Cerebellar nuclear complex (tissue), 1 donor: Measurements from ENCODE around the gene CCDC186.

Experiments used
- DNase-seq, 2 experiments: peaks; one replicate each; lab custom pipeline; 2025; lab: John Stamatoyannopoulos, UW

CCDC186 gene

GRCh38 chr10:114110174-114110972, 63.6 kb downstream of the CCDC186 start:
- DNase-seq: no peak

- DNase-seq: no peak
Measured at GRCh38 chr10:114103284-114103683, 70.7 kb downstream of the CCDC186 start.

GRCh38 chr10:114102256-114102655, 71.7 kb downstream of the CCDC186 start:
- DNase-seq: no peak

GRCh38 chr10:114100848-114101741, 72.9 kb downstream of the CCDC186 start:
- DNase-seq: no peak

DNA sequence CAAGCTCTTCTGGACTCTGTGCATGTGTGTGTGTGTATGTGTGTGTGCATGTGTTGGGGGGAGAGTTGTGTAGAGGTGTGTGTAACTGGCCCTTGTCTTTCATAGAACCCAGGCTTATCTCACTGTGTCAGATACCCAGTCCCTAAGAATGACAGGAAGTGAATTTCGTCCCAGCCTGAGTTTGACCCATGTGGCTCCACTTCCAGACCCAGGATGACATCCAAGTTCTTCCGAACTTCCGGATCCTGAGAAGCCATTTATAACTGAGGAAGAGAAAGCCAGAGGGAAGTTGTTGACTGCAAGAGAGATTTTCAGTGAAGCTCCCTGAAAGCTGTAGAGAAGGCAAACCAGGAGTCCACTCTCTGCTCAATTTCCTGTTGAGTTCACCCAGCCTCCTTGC, 77.1 kb downstream of the CCDC186 start:
- DNase-seq: no peak

DNA sequence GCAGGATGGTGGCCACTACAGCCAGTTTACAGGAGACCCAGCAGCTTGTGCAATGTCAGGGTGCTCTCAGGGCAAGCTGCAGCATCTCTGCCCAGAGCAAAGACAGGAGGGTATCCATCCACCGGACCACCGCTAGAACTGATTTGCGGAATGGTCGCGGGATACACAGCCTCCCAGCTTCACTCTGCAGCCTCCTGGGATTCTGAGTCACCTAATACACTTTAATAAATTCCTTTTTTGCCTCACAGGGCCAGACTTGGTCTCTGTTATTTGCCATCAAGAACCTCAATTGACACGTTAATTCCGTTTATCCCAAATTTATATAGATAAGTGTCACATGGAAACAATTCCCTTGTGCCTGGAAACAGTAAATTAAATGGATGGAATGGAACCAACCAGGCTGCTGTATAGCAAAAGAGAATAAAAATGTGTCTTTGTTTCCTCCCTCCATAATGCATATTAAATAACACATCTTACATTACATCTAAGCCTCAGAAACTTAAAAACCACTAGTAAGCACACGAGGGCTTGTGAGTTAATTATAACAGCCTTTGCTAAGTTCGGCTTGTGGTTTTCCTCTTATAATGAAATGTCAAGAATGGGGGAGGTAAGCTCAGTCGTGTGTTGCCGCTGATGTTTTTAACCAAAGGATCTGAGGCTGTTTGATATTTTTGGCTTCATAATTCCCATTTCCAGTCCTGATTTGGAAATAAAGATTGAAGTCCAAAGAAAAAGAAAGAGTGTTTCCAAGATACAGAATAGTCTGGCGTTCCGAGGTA, 78.3 kb downstream of the CCDC186 start:
- no peak for DNase-seq

DNA sequence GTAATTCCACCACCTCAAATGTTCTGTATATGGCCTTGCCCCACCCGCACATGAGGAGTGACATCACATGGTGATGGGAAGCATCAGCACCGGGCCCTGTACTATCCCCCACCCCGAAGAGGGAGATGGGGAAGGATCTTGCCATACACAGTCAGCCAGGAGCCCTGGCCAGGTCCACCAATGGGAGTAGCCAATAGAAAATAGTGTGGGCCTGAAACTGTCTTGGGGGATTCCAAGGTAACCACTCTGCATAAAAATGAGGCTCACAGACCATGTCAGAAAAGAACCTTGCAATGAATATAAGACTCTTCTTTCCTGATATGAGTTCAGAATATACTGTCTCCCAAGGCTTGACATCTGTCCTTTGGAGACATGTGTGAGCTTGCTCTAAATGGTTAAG, 79.2 kb downstream of the CCDC186 start:
- no peak for DNase-seq

DNA sequence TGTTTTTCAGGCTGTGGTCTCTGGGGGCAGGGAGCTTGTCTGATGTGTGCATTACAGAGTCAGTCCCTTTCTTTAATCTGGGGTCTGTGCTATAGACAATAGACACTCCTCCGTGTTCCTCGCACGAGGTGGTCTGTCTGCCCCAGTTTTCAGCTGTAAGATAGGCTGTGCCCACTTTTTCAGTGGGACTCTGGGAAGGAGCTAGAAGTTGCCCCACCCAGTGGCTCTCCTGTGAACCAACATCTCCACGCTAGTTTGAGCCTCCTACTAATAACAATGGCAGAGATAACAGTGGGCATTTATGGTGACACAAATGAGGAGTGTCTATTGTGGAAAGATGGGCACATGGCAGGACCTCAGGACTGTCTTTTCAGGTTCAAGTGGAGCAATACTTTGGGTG, 86.3 kb downstream of the CCDC186 start:
- no peak for DNase-seq

GRCh38 chr10:114087255-114087654, 86.7 kb downstream of the CCDC186 start:
- no peak for DNase-seq

- DNase-seq: no peak
Measured at GRCh38 chr10:114084215-114084614, 89.8 kb downstream of the CCDC186 start.

DNA sequence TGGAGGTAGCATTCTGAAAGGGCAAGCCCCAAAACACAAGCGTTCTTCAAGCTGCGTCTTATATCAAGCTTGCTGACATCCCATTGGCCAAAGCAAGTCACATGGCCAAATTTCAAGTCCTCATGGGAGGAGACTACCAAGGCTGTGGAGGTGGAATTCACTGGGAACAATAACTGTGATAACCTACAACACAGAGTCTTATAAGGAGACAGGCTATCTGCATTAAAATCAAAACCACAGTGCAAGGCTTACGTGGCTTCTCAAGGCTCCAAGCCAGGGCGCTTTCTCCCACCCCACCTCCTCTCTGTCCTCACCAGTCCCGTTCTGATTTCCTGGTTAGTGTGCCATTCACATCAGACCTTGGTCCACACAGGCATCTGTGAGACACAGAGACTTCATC, 91.0 kb downstream of the CCDC186 start:
- DNase-seq: no peak

DNA sequence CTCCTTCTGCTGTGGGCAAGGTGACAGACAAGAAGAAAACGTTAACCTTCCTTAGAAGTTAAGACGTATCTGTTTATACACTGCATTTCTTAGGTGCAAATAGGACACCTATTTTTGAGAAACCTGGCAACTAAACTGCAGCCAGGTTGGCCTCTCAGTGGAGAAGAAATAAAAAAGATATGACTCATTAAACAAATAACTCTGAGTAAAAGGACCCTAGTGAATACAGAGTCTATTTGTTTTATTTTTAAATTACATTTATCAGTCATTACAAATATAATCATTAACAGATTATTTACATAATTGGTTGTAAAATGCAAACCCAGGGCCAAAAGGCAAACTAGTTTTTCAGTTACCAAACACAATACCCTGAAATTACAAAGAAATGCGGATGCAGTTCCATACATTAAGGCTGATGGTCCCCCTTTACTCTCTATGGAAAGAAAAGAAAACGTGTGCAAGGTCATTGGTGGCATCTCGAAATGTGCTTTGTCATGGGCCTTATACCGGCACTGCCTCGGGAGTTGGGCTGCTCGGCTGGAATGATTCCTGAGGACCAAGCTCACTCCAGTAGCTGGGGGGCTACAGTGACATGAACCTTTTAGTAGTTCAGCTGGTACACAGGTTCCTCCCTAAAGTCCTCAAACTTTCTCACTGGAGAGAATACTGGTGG, 92.0 kb downstream of the CCDC186 start:
- DNase-seq: no peak

DNA sequence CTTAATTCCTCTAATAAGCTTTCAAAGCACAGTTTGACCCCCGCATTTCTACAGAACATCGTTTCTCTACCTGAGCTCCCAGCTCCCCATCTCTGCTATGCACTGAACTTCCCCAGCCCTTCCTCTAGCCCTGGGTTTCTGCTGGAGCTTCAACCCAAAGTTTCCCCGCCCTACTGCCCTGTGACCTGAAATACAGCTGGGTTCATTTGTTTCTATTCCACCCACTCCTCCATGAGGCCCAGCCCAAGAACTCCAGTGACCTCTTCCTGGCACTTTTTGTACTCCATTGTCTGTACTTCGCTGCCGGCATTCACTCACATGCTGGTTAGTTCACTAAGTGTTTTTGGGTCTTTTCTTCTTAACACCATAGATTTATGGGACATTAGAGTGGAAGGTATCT, 94.6 kb downstream of the CCDC186 start:
- DNase-seq: no peak

DNA sequence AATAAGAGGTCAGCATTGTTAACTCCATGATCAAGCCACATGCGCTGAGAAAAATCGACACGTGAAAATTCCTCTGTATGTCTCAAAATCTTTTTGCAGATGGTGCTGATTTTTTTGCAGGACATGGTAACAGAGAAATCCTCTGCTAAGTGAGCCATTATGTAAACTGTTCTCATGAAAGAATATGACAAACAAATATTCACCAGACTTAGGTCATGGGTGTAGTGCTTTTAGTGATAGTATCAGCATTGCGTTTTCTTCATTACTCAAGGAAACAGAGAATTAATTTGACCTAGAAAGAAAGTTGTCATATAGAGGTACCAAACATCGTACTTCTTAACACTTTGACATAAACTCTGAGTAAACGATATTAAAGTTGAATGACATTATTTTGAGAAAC, 95.7 kb downstream of the CCDC186 start:
- DNase-seq: no peak

DNA sequence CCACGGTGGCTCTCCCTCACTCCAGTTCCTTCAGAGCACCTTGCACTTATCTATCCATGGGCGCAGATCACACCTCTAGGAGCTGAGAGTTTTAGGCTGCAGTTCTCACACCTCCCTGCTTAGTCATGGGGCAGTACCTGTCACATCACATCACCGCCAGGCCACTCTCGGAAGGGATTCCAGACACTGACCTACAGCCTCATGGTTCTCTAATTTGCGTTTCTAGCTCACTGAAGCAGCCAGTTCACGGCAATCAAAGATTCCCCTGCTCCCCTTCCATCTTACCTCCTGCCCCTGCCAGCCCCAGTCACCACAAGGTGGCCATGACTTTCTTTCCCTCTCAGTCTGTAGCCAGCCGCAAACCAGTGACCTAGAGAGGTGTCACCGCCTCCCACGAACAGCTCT, 96.2 kb downstream of the CCDC186 start:
- no peak for DNase-seq

DNA sequence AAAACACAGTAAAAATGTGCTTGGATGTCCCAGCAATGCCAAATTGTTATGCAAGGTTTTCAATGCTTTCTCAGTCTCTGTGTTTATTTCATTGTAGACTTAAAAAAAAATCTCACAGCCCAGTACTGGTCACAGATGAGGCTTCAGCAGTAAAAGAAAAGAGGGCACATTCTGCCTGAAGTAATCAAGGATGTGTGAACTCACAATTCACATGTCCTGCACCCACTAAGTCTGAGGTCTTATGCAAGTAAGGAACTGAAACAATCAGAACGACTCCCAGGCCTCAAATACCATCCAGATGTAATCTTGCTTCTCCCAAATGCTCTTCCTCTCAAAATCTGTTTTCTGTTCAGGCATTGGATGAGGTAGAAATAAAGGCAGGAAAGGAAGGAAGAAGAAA, 96.7 kb downstream of the CCDC186 start:
- DNase-seq: no peak

- no peak for DNase-seq
Measured at GRCh38 chr10:114075093-114075492, 98.9 kb downstream of the CCDC186 start.

DNA sequence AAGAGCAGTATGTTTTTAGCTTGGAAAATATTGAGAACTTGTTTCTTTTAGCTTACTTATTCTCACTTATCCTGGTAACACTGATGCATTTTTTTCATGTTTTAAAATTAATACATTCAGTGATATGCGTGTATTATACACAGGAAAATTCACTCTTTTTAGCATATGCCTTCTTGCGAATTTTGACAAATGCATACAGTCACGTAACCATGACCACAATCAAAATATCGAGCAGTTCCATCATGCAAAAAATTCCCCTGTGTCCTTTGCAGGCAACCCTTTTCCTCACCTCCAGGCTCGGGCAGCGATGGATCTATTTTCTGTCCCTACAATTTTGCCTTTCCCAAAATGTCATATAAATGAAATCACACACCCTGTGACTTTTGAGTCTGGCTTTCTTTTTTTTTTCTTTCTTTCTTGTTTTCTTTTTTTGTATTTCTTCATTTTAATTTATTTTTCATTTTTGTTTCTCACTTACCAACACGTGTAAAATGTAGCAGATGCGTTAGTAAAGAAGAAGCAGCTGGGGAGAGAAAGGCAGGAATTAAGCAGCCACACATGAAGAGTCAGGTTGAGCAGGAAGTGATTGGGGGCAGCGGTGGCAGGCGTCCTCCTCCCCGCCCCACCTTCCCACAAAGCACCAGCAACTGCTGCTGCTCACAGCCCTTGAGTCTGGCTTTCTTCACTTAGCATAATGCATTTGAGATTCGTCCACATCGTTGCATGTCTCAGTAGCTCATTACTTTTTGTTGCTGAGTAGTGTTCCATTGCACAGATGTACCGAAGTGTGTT, 100.4 kb downstream of the CCDC186 start:
- no peak for DNase-seq

DNA sequence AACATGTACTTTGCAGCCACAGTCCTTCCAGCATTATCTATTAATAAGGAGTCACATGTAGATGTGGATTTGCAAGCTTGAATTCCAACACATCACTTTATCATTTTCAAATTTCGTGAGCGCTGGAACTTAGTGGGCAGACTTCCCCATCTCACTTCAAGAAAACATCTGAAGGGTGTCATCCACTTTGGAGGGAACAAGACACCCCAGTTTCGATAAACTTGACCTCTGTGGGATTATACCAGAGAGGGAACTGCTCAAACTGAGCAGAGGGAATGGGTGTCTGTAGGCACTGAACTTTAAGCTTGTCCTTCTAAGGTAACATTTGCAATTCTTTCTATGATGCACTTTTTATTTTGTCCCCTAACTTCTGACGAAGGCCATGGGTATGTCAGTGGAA, 102.8 kb downstream of the CCDC186 start:
- no peak for DNase-seq
